HepG2 (cell line): ENCODE measurements around the gene TMCC1. TPM values are rescaled to one million over a fixed set of nuclear protein-coding genes. Genes with fewer than 3 reads are reported as not detected.

Experiments used
- ATF1 ChIP-seq: IDR thresholded peaks from 2 replicates; pipeline ENCODE4 v1.6.1; 2016; ENCODE audit warnings: mild to moderate bottlenecking, control low read depth
- EZH2 ChIP-seq: conservative IDR thresholded peaks from 2 replicates; pipeline ENCODE4 v1.6.1; 2012; ENCODE audit warnings: mild to moderate bottlenecking, low read depth, low read length, moderate library complexity
- GABPB1 ChIP-seq: IDR thresholded peaks from 2 replicates; pipeline ENCODE4 v1.6.1; 2016; ENCODE audit warnings: mild to moderate bottlenecking, missing genetic modification reagents, moderate library complexity, missing compliant biosample characterization
- HNRNPK ChIP-seq: fragments of 200-400 bp; formaldehyde crosslinking; IDR thresholded peaks from 2 replicates; pipeline ENCODE4 v1.6.1; 2018; ENCODE audit warnings: low read length, low read depth, moderate library complexity, mild to moderate bottlenecking; ENCODE audit not compliant: poor library complexity, severe bottlenecking
- HNRNPUL1 ChIP-seq: fragments of 200-400 bp; formaldehyde crosslinking; IDR thresholded peaks from 2 replicates; pipeline ENCODE4 v1.6.1; 2017; ENCODE audit warnings: low read depth, mild to moderate bottlenecking, low read length, moderate library complexity
- KMT2A ChIP-seq: sonication (generic); formaldehyde crosslinking; IDR thresholded peaks from 2 replicates; pipeline ENCODE4 v1.4.0; 2020; ENCODE audit warnings: missing genetic modification reagents
- MBD4 ChIP-seq: IDR thresholded peaks from 2 replicates; pipeline ENCODE4 v1.6.1; 2012; ENCODE audit warnings: low read length, inconsistent platforms, borderline replicate concordance
- NFYB ChIP-seq: sonication (generic); formaldehyde crosslinking; IDR thresholded peaks from 2 replicates; pipeline ENCODE4 v1.4.0; 2020; ENCODE audit warnings: missing genetic modification reagents
- NR2F6 ChIP-seq, 2 experiments: IDR thresholded peaks; 2 replicates each; pipeline ENCODE4 v1.6.1; 2016; ENCODE audit warnings: antibody characterized with exemption in 1 of 2, mild to moderate bottlenecking in 1 of 2
- SMAD9 ChIP-seq: sonication (generic); formaldehyde crosslinking; IDR thresholded peaks from 2 replicates; pipeline ENCODE4 v1.5.1; 2020; ENCODE audit warnings: mild to moderate bottlenecking, missing genetic modification reagents
- SSRP1 ChIP-seq: IDR thresholded peaks from 2 replicates; pipeline ENCODE4 v1.6.1; 2016; ENCODE audit warnings: control low read depth
- TEAD3 ChIP-seq: optimal IDR thresholded peaks from 2 replicates; pipeline ENCODE3; 2016; ENCODE audit warnings: borderline replicate concordance
- TGIF2 ChIP-seq: IDR thresholded peaks from 2 replicates; pipeline ENCODE4 v1.6.1; 2016; ENCODE audit warnings: control low read depth, missing compliant biosample characterization
- ZNF274 ChIP-seq: sonication (generic); formaldehyde crosslinking; IDR thresholded peaks from 2 replicates; pipeline ENCODE4 v1.5.1; 2020; ENCODE audit warnings: mild to moderate bottlenecking, missing genetic modification reagents
- ZNF276 ChIP-seq: sonication (generic); formaldehyde crosslinking; IDR thresholded peaks from 2 replicates; pipeline ENCODE4 v1.4.0; 2020; ENCODE audit warnings: mild to moderate bottlenecking, low read depth, missing genetic modification reagents
- ZNF3 ChIP-seq: IDR thresholded peaks from 2 replicates; pipeline ENCODE4 v1.7.0; 2017; ENCODE audit warnings: inconsistent platforms
- ZNF326 ChIP-seq: sonication (generic); formaldehyde crosslinking; IDR thresholded peaks from 2 replicates; pipeline ENCODE4 v1.4.0; 2020; ENCODE audit warnings: missing genetic modification reagents, borderline replicate concordance
- ZNF503 ChIP-seq: sonication (generic); formaldehyde crosslinking; IDR thresholded peaks from 2 replicates; pipeline ENCODE4 v1.4.0; 2020; ENCODE audit warnings: missing genetic modification reagents
- ZNF513 ChIP-seq: sonication (generic); formaldehyde crosslinking; conservative IDR thresholded peaks from 2 replicates; pipeline ENCODE4 v1.5.0; 2020; ENCODE audit warnings: missing genetic modification reagents
- ZNF543 ChIP-seq: sonication (generic); formaldehyde crosslinking; IDR thresholded peaks from 2 replicates; pipeline ENCODE4 v1.4.0; 2020; ENCODE audit warnings: mild to moderate bottlenecking, missing genetic modification reagents
- ZNF570 ChIP-seq: sonication (generic); formaldehyde crosslinking; IDR thresholded peaks from 2 replicates; pipeline ENCODE4 v1.4.0; 2020; ENCODE audit warnings: mild to moderate bottlenecking, missing genetic modification reagents, borderline replicate concordance
- ZNF577 ChIP-seq: sonication (generic); formaldehyde crosslinking; IDR thresholded peaks from 2 replicates; pipeline ENCODE4 v1.4.0; 2020; ENCODE audit warnings: mild to moderate bottlenecking, low read depth, missing genetic modification reagents, borderline replicate concordance
- ZNF784 ChIP-seq: sonication (generic); formaldehyde crosslinking; IDR thresholded peaks from 2 replicates; pipeline ENCODE4 v1.5.1; 2020; ENCODE audit warnings: missing genetic modification reagents, mild to moderate bottlenecking, borderline replicate concordance
- polyA plus RNA-seq, 8 experiments: library from polyadenylated mRNA; depleted of rRNA in 3 of 8; stranded (reverse) in 7 of 8; unstranded in 1 of 8; fragments of >200 nt; fragmentation: Illumina TruSeq in 4 of 8; extraction: Trizol in 4 of 8; gene quantifications; 2 replicates each; pipeline versions ENCODE4 v1.2.1 to v1.2.3, GENCODE V29; 2011 to 2016; ENCODE audit warnings: low read depth in 4 of 8, missing spikeins in 1 of 8, mixed read lengths in 1 of 8; ENCODE audit not compliant: insufficient read depth in 1 of 8
- total RNA-seq, 5 experiments: library from RNA; depleted of rRNA; stranded (reverse); fragments of >200 nt; fragmentation: Illumina TruSeq; extraction: Trizol; gene quantifications; 2 replicates each; pipeline ENCODE4 v1.2.3, GENCODE V29; 2016; ENCODE audit warnings: low read depth in 1 of 5
- TF ChIP-seq, protein P1 (sequence below): IDR thresholded peaks from 2 replicates; pipeline ENCODE4 v1.6.1; 2016; ENCODE audit warnings: low read depth, borderline replicate concordance

TMCC1 gene
- total and polyA plus RNA-seq, 2 of the 13 experiments (the other 11 are each of a cell fraction or from before 2014, with no cell fraction given) = 12.1 to 264 TPM

DNA sequence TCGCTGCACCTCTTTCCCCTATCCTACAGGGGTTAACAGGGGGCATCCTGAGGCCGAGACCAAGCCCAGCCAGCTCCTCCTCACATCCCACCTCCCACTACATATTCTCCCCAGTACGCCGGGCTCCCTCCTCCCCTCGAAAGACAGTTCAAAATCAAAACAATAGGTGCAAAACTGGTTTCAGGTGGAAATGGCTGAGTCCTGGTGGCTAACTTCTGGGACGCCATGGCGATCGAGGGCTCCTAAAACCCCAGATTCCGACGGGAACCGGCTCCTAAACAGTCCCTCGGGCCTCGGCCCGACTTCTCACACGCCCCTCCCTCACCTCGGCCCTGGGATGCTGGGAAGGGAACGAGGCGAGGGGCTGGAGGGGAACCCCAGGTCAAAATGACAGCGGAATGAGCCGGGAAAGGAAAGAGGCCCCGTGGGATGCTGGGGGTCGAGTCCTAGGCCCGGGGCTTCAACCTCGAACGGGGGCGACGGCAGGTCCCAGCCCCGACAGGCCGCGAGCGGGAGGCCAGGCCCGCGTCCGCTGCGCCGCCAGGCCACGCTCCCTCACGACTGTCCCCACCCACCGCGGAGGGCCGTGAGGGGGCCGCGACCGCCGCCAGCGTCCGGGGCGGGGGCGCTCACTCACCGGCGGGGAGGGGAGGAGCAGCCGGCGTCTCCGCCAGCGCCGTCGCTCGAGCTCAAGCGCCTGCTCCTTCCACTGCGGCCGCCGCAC lies 492 bp downstream of the TMCC1 start (continued):
- TF ChIP-seq ZNF513 (CRISPR knock-in tag) (no peak), ZNF274 (CRISPR knock-in tag) (peak; percentile 80), SMAD9 (CRISPR knock-in tag) (no peak), EZH2 (no peak), TGIF2 (CRISPR knock-in tag) (no peak; the same call in 1 of the 2 replicates), KMT2A (CRISPR knock-in tag) (peak; percentile 71; the same call in 1 of the 2 replicates), ZNF543 (CRISPR knock-in tag) (no peak), ZNF503 (no peak), HNRNPK (peak; percentile 92), NFYB (CRISPR knock-in tag) (no peak), TEAD3 (CRISPR knock-in tag) (no peak), GABPB1 (CRISPR knock-in tag) (peak; percentile 65; the same call in 1 of the 2 replicates), ZNF577 (CRISPR knock-in tag) (no peak), ATF1 (no peak), HNRNPUL1 (no peak), MBD4 (no peak), ZNF784 (CRISPR knock-in tag) (no peak), NR2F6 (IDR thresholded peaks at IDR 0.05) (no peak; the same call in 1 of the 2 replicates), NR2F6 (CRISPR knock-in tag; IDR thresholded peaks at IDR 0.05) (no peak), ZNF326 (CRISPR knock-in tag) (no peak), ZNF3 (CRISPR knock-in tag) (no peak), ZNF276 (no peak), ZNF570 (CRISPR knock-in tag) (no peak), SSRP1 (no peak)
- TF ChIP-seq, protein P1, sequence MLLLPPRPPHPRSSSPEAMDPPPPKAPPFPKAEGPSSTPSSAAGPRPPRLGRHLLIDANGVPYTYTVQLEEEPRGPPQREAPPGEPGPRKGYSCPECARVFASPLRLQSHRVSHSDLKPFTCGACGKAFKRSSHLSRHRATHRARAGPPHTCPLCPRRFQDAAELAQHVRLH (CRISPR knock-in tag) = no peak
